GM12864 (cell line): ENCODE measurements around the gene ARHGAP42.

Experiments used
- DNase-seq: peaks from one replicate; pipeline ENCODE4 v3.0.0-alpha.2; 2011; ENCODE audit warnings: low read depth
- H3K4me3 ChIP-seq: 2 replicates; pipeline ENCODE4 v1.5.1; 2011; ENCODE audit warnings: mild to moderate bottlenecking, low read depth, low read length, control low read depth
- CTCF ChIP-seq: IDR thresholded peaks from 2 replicates; pipeline ENCODE4 v1.5.1; 2011; ENCODE audit warnings: low read depth, mild to moderate bottlenecking, moderate library complexity, low read length, control low read depth, inconsistent platforms; ENCODE audit errors: missing control alignments

The ARHGAP42 gene

DNA sequence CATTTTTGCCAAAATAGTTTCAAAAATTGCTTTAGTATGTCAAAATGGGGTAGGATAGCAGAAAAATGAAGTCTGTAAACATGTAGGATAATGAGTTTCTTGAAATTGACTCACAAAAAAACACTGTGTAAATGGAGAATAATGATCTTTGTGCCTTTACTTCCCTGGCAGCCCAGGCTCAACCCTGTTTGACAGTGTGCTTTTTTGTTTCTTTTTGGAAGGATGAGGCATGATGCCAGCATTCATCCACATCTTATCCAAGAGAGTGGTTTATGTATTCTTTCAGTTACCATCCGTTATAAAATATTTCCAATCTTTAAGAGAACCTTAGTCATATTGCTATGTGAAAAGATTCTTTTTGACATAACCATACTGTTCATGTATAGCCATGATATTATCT, 70.6 kb downstream of the ARHGAP42 start:
- no peak for DNase-seq
- no peak overlapping the region for H3K4me3 ChIP-seq
- no peak for TF ChIP-seq CTCF

DNA sequence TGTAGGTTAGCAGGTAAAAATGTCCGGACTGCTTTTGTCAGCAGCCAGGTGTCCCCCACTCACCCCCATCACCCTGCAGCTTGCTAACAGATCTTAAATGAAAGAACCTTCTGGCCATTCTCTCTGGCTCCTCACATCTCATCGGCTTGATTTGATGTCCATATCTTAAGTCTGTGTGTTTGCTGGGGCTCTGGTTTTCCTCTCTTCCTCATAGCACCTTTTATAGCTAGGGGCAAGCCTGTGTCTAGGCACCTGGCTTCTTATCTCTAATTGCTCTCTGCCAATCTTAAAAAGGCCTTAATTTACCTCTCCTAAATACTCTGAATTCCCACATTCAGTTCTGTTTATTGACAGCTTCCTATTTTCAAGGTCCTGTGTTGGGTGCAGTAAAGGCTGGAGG, 72.0 kb downstream of the ARHGAP42 start:
- no peak for DNase-seq
- no peak for TF ChIP-seq CTCF
- no peak overlapping the region for H3K4me3 ChIP-seq

- H3K4me3 ChIP-seq: no peak overlapping the region
- DNase-seq: no peak
- TF ChIP-seq CTCF: no peak
Observed at GRCh38 chr11:100759856-100760255, 72.8 kb downstream of the ARHGAP42 start.

DNA sequence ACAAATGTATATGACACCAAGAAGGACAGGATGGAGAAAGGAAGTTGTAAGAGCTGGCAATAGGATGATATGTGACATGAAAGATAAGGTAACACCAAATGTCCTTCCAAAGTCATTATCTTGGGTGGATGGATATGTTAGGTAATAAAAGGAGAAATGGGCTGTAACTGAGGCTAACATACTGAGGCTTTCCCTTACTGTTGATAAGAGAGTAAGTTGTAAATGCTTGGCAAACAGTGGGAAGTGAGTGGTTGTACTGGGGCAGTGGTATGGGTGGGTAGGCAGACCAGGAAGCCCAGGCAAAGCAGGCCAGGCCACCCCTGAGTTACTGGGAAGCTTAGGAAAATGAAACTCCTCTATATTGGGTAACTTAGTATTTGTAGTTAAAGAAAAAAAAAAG, 73.7 kb downstream of the ARHGAP42 start:
- no peak for DNase-seq
- TF ChIP-seq CTCF: no peak
- no peak overlapping the region for H3K4me3 ChIP-seq

DNA sequence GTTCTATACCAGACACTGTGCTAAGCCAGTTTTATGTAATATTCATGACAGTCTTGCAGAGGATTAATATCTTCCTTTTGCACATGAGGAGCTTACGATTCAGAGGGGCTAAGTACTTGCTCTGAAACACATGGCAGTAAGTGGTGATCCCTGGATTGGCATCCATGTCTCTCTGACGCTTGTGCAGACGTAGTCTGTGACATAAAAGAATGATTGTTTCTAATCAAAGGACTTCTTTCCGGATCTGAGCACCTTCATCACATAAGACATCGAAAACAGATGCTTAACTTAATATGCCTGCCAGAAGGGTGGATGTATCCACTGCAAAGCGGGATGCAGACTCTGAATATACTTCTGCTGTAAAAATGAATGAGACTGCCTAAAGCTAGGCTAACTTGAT, 74.8 kb downstream of the ARHGAP42 start:
- TF ChIP-seq CTCF: no peak
- H3K4me3 ChIP-seq: no peak overlapping the region
- no peak for DNase-seq

GRCh38 chr11:100766764-100767163, 79.7 kb downstream of the ARHGAP42 start:
- DNase-seq: no peak
- H3K4me3 ChIP-seq: no peak overlapping the region
- TF ChIP-seq CTCF: no peak

DNA sequence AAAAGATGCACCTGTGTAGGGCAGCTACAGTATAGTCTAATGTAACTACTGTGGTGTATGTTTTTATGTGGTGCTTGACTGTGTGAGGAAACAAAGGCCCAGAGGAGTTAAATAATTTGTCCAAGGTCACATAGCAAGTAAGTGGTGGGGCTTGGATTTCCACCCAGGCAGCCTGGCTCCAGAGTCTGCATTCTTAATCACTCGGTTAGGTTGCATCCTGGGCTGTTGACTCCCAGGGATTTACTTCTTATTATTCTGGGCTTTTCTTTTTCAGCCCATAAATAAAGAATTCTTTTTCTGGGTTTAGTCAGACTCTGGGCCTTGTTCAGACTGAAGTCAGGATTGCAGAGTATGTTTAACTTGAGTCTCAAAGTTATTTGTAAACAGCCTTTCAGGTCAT, 82.1 kb downstream of the ARHGAP42 start:
- H3K4me3 ChIP-seq: no peak overlapping the region
- no peak for TF ChIP-seq CTCF
- no peak for DNase-seq
